Activated CD8-positive, alpha-beta memory T cell treated with anti-CD3 and anti-CD28 coated beads for 1 hour (primary cell): ENCODE results near the gene MAN2A1.
A peak's percentile ranks its signal among the peaks of the same experiment; 100 is the strongest.

Source experiments
- DNase-seq, 2 donors: peaks; one replicate each; pipeline ENCODE4 v3.0.0-alpha.2; 2020; ENCODE audit warnings: low read depth in 1 of 2; ENCODE audit errors: extremely low read depth in 1 of 2

Gene MAN2A1

DNA sequence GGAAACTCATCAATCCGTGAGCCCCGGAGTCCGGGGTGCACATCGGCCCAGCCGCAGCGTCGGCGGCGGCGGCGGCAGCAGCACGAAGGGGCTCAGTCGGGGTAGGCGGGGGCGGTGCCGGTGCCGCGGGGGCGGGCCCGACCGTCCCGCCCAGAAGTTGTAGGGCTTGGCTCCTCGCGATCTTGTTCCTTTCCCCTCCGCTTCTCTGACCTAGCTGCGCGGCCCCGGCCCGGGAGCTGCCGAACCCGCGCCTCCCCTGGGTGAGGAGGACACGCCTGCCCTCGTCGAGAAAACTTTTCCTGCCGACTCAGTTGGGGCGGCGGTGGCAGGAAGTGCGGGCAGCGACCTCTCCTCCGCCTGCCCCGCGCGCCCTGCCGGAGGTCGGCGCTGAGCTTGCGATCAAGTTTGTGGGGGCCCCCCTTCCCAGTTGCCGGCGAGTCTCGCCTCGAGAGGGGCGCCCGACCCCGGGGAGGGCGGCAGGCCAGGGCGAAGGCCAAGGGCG, at the start of gene MAN2A1:
Gene MAN2A1 (plus strand): TSS at position 188 of the 502 bp plus-strand sequence. CDS start 491 bp downstream, outside the sequence.
- peak; percentile 42 to 72 for DNase-seq

DNA sequence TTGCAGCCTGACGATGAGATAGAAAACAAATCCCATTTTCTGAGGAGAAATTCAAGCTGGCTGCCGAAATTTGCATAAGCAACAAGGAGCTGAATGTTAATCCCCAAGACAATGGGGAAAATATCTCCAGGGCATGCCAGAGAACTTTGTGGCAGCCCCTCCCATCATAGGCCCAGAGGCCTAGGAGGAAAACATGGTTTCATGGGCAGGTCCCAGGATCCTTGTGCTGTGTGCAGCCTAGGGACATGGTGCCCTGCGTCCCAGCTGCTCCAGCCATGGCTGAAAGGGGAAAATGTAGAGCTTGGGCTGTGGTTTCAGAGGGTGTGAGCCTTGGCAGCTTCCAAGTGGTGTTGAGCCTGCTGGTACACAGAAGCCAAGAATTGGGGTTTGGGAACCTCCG, 48.8 kb upstream of the MAN2A1 start:
- DNase-seq = no peak

- no peak for DNase-seq
Observed at GRCh38 chr5:109643791-109644350, 45.9 kb upstream of the MAN2A1 start.

GRCh38 chr5:109644829-109645228, 44.9 kb upstream of the MAN2A1 start:
- no peak for DNase-seq

GRCh38 chr5:109645707-109646192, 44.0 kb upstream of the MAN2A1 start:
- DNase-seq = no peak

GRCh38 chr5:109649318-109649717, 40.4 kb upstream of the MAN2A1 start:
- no peak for DNase-seq

GRCh38 chr5:109650493-109650892, 39.2 kb upstream of the MAN2A1 start:
- no peak for DNase-seq

DNA sequence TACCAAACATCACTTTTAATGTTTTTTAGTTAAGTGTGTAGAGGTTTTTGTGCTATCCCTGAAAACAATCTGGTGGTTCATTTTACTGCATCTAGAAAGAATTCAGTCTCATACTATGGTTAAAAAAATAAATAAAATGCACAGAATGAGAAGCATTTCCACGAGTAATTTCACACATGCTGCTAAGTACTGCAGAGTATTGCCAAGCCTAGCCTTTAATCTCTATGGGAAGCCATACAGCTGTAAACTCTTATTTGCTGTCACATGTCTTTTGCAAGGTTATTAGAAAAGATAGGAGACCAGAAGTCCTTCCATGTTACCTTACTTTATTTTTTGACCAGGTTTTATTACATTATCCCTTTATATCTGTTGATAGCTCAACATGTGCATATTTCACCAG, 37.6 kb upstream of the MAN2A1 start:
- DNase-seq = no peak

- DNase-seq = no peak
Observed at GRCh38 chr5:109653042-109653441, 36.7 kb upstream of the MAN2A1 start.

DNA sequence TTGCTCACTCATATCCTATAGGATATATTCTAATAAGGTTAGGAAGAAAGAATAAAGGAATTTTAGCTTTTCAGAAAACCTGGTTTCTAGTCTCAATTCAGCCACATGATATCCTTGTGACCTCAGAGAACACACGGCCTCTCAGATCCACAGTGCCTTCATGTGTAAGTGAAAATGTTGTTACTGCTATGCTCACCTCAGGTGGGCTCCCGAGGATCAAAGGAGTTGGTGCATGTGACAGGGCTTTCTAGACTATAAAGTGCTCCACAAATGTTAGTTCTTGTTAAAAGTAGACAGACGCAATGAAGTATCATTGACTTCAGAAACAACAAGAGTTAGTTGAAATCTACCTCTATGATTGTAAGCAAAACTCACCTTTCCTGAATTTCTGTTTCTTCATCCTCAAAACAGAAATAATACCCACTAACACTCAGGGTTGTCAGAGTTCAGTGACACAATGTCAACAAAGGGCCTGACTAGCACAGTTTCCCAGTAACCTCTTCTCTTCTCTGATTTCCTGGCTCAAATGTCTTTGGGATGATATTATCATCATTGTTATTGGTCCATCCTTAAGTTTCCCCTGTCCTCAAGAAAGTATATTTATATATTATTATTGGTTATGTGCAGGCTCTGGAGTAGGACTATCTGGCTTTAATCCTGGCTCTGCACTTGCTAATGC, 36.0 kb upstream of the MAN2A1 start:
- no peak for DNase-seq

DNA sequence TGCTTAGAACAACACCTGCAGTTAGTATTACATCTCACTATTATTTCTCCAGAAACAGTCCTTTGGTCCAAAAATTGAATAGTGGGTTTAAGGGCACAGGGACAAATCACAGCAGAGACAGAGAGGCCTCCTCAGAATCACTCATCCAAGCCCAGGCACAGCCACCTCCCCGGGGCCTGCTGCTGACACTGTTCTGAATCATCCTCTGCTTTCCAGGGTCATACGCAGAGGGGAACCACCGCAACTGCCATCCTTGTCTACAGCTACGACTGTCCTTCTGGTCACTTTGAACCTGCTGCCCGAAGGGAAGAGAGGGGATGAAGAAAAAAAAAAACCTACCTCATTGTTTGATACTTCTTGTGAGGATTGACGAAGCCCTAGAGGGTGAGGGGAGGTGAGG, 35.3 kb upstream of the MAN2A1 start:
- DNase-seq = no peak

GRCh38 chr5:109655841-109656240, 33.9 kb upstream of the MAN2A1 start:
- no peak for DNase-seq

GRCh38 chr5:109656829-109657228, 32.9 kb upstream of the MAN2A1 start:
- DNase-seq = peak in 1 of 2 donors; percentile 1

GRCh38 chr5:109659901-109660300, 29.8 kb upstream of the MAN2A1 start:
- DNase-seq = no peak

GRCh38 chr5:109660301-109660700, 29.4 kb upstream of the MAN2A1 start:
- DNase-seq = no peak

- DNase-seq = no peak
Observed at GRCh38 chr5:109668237-109668636, 21.5 kb upstream of the MAN2A1 start.

- DNase-seq = no peak
Observed at GRCh38 chr5:109668668-109669422, 20.9 kb upstream of the MAN2A1 start.

DNA sequence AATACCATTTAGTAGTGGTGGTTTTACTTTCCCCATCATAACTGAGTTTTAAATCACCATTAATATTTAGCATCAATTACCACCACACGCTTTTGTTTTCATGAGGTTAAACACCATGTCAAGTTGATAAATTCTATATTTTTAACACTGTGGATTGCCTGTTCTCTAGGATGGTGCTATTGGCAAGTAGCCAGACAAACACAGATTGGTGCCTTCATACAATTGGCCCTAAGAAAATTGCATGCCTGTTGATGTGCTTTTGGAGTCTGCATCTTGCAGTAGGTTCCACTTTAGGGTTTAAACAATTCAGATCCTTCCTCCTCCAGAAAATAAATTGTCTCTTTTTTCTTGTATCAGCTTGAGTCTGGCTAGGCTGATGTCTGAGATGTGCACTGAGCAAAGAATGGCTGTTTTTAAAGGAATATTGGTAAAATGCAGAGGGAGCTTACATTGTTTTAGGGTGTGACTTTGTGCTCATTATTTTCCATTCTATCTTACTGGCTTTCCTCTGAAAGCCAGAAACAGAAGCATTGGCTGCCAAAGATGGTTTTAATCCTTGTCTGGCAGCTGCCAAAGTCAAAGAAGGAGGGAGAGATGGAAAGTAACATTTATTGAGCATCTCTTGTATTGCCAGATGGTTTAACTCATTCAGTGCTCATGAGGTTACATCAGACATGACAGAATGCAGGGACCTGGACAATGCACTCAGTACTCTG, 19.6 kb upstream of the MAN2A1 start:
- no peak for DNase-seq

DNA sequence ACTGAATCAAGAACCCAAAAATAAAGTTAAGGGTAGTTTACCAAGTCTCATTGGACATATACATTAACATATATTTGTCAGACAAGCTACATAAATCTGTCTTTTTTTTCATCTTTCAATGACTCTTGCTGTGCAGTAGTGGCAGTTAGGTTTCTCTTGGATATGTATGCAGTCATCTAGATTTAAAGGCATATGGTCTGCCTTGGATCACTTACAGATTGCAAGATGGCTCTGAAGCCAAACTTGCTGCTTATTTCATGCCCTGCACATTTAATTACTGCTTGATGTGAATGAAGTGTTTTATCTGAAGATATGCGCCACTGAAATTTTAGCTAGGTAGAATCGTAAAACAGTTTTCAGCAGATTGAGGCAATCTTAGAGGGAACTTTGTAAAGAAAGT, 18.6 kb upstream of the MAN2A1 start:
- DNase-seq = no peak

- DNase-seq = no peak
Observed at GRCh38 chr5:109674596-109674995, 15.1 kb upstream of the MAN2A1 start.

- DNase-seq = no peak
Observed at GRCh38 chr5:109676920-109677319, 12.8 kb upstream of the MAN2A1 start.
